PC-9 (cell line): ENCODE results near the gene TEX29. TPM values are rescaled to one million over a fixed set of nuclear protein-coding genes. Genes with fewer than 3 reads are reported as not detected.

ENCODE experiments used
- BruUV-seq: library from RNA; stranded (reverse); fragments of 400-500 nt; replicated peaks from 2 replicates; lab custom pipeline; 2021; lab: Mats Ljungman, UMichigan
- CTCF ChIA-PET: fragments of 300-600 bp; sonication (Branson Sonifier 250); formaldehyde crosslinking; loops from one replicate; lab custom pipeline; 2022; ENCODE audit warnings: antibody characterized with exemption; lab: Charles Lee
- POLR2A ChIA-PET: fragments of 300-600 bp; sonication (Branson Sonifier 250); formaldehyde crosslinking; loops from one replicate; lab custom pipeline; 2022; ENCODE audit warnings: antibody characterized with exemption; ENCODE audit not compliant: unreplicated experiment; lab: Charles Lee
- DNase-seq, 2 experiments: peaks; one replicate each; pipeline versions ENCODE4 v3.0.0 to v3.0.0-alpha.2; 2015 to 2022; ENCODE audit warnings: mixed read lengths in 1 of 2
- H2AFZ ChIP-seq: fragments of 200-600 bp; sonication (generic); 2 replicates; pipeline ENCODE4 v1.8.1; 2017; ENCODE audit warnings: antibody characterized with exemption
- H3F3A ChIP-seq: fragments of 200-600 bp; sonication (generic); 2 replicates; pipeline ENCODE4 v1.8.1; 2017; ENCODE audit warnings: antibody characterized with exemption, mild to moderate bottlenecking, low read depth; ENCODE audit not compliant: insufficient read depth
- H3K27ac ChIP-seq: fragments of 200-600 bp; sonication (generic); 2 replicates; pipeline ENCODE4 v1.6.1; 2016; ENCODE audit warnings: mixed run types
- H3K27me3 ChIP-seq: fragments of 200-600 bp; sonication (generic); 2 replicates; pipeline ENCODE4 v1.6.1; 2016; ENCODE audit warnings: low read depth, mixed run types; ENCODE audit not compliant: insufficient read depth
- H3K36me3 ChIP-seq: fragments of 200-600 bp; sonication (generic); 2 replicates; pipeline ENCODE4 v1.6.1; 2016; ENCODE audit warnings: low read depth, mixed run types
- H3K4me1 ChIP-seq: fragments of 200-600 bp; sonication (generic); replicated peaks from 2 replicates; pipeline ENCODE4 v1.6.1; 2016; ENCODE audit warnings: mixed run types; ENCODE audit not compliant: insufficient read depth
- H3K4me2 ChIP-seq: fragments of 200-600 bp; sonication (generic); 2 replicates; pipeline ENCODE4 v1.6.1; 2017; ENCODE audit warnings: mixed run types
- H3K4me3 ChIP-seq: fragments of 200-600 bp; sonication (generic); 2 replicates; pipeline ENCODE4 v1.6.1; 2016; ENCODE audit warnings: mixed run types
- H3K79me2 ChIP-seq: fragments of 200-600 bp; sonication (generic); 2 replicates; pipeline ENCODE4 v1.6.1; 2017; ENCODE audit warnings: low read depth, mixed run types
- H3K9me2 ChIP-seq: fragments of 200-600 bp; sonication (generic); 2 replicates; pipeline ENCODE4 v1.8.1; 2017; ENCODE audit warnings: mild to moderate bottlenecking; ENCODE audit not compliant: insufficient read depth
- H3K9me3 ChIP-seq: fragments of 200-600 bp; sonication (generic); 2 replicates; pipeline ENCODE4 v1.8.1; 2016; ENCODE audit warnings: low read depth; ENCODE audit not compliant: insufficient read depth
- H4K20me1 ChIP-seq: fragments of 200-600 bp; sonication (generic); 2 replicates; pipeline ENCODE4 v1.8.1; 2017; ENCODE audit not compliant: insufficient read depth
- CTCF ChIP-seq: fragments of 200-600 bp; sonication (generic); conservative IDR thresholded peaks from 2 replicates; pipeline ENCODE4 v1.6.1; 2017; ENCODE audit warnings: mixed run types, antibody characterized with exemption, mild to moderate bottlenecking, moderate library complexity
- EZH2 ChIP-seq: fragments of 200-600 bp; sonication (generic); IDR thresholded peaks from 2 replicates; pipeline ENCODE4 v1.8.0; 2017; ENCODE audit warnings: antibody characterized with exemption, low read depth
- intact Hi-C: fragments of 100-400 bp; cut with micrococcal nuclease; formaldehyde crosslinking; loops from one replicate; pipeline ENCODE4 v1.10.0; 2022; ENCODE audit not compliant: unreplicated experiment
- total RNA-seq: library from RNA; stranded (reverse); gene quantifications from 2 replicates; pipeline ENCODE4 v1.2.3, GENCODE V29; 2021

The TEX29 gene
- total RNA-seq, 1 experiment from 2014 or later = not detected

- no peak for DNase-seq
- H3K4me2 ChIP-seq = no peak overlapping the region
- intact Hi-C loops = no loop called here
- H3F3A ChIP-seq = no peaks in the 10 kb centered on the region
- no TSS peak for BruUV-seq
- H3K36me3 ChIP-seq = no peaks in the 10 kb centered on the region
- ChIA-PET CTCF (no interaction called here), POLR2A (no interaction called here)
- H3K9me2 ChIP-seq = no peaks in the 10 kb centered on the region
- H4K20me1 ChIP-seq = peaks cover 5% of the 10 kb centered on the region; the same call in 1 of the 2 replicates
- no peak overlapping the region for H2AFZ ChIP-seq
- H3K9me3 ChIP-seq = 0 out of 2 replicates have a peak, but pooled peaks cover 4% of the 10 kb centered on the region
- no peaks in the 10 kb centered on the region for H3K4me1 ChIP-seq
- peaks cover 90% of the 10 kb centered on the region for H3K27me3 ChIP-seq
- H3K27ac ChIP-seq = no peak overlapping the region
- TF ChIP-seq EZH2 (no peak), CTCF (no peak)
- no peak overlapping the region for H3K4me3 ChIP-seq
- no peaks in the 10 kb centered on the region for H3K79me2 ChIP-seq
Measured at GRCh38 chr13:111336666-111337065, 16.2 kb downstream of the TEX29 start.

GRCh38 chr13:111337206-111337605 lies 16.8 kb downstream of the TEX29 start:
- ChIA-PET POLR2A (no interaction called here), CTCF (no interaction called here)
- H3K79me2 ChIP-seq = no peaks in the 10 kb centered on the region
- H4K20me1 ChIP-seq = peaks cover 5% of the 10 kb centered on the region; the same call in 1 of the 2 replicates
- H3K27ac ChIP-seq = no peak overlapping the region
- no TSS peak for BruUV-seq
- 0 out of 2 replicates have a peak, but pooled peaks cover 4% of the 10 kb centered on the region for H3K9me3 ChIP-seq
- no peak overlapping the region for H2AFZ ChIP-seq
- DNase-seq = no peak
- intact Hi-C loops = no loop called here
- no peak overlapping the region for H3K4me2 ChIP-seq
- peaks cover 92% of the 10 kb centered on the region for H3K27me3 ChIP-seq
- no peaks in the 10 kb centered on the region for H3K4me1 ChIP-seq
- H3K4me3 ChIP-seq = no peak overlapping the region
- no peaks in the 10 kb centered on the region for H3K9me2 ChIP-seq
- no peaks in the 10 kb centered on the region for H3F3A ChIP-seq
- TF ChIP-seq CTCF = no peak
- no peaks in the 10 kb centered on the region for H3K36me3 ChIP-seq

GRCh38 chr13:111337741-111338140 lies 17.3 kb downstream of the TEX29 start:
- Histone ChIP-seq H3F3A (no peaks in the 10 kb centered on the region), H4K20me1 (peaks cover 5% of the 10 kb centered on the region; the same call in 1 of the 2 replicates), H3K4me1 (no peaks in the 10 kb centered on the region), H3K36me3 (no peaks in the 10 kb centered on the region), H2AFZ (no peak overlapping the region), H3K9me3 (0 out of 2 replicates have a peak, but pooled peaks cover 4% of the 10 kb centered on the region), H3K4me3 (no peak overlapping the region), H3K9me2 (no peaks in the 10 kb centered on the region), H3K27me3 (peaks cover 92% of the 10 kb centered on the region), H3K79me2 (no peaks in the 10 kb centered on the region), H3K4me2 (no peak overlapping the region), H3K27ac (no peak overlapping the region)
- ChIA-PET POLR2A (no interaction called here), CTCF (no interaction called here)
- intact Hi-C loops = no loop called here
- no TSS peak for BruUV-seq
- TF ChIP-seq EZH2 (no peak), CTCF (no peak)
- DNase-seq = no peak
